ENCODE data around the gene SPSB3.

SPSB3 gene

GRCh38 chr16:1776991-1777374 lies 5.4 kb downstream of the SPSB3 start:
- no peaks in the 10 kb centered on the region for H3K9me2 ChIP-seq (replicated peaks; ENCODE audit: control insufficient read depth, low read length)
- peaks cover 6% of the 10 kb centered on the region; the same call in 1 of the 2 replicates for H3F3A ChIP-seq (ENCODE audit: control insufficient read depth, insufficient read depth)
- no peaks in the 10 kb centered on the region for H3K27me3 ChIP-seq (ENCODE audit: control insufficient read depth, low read length)
- H4K20me1 ChIP-seq (ENCODE audit: control insufficient read depth, insufficient read depth, low read depth, low read length) = no peaks in the 10 kb centered on the region
- peaks cover 46% of the 10 kb centered on the region for H3K79me2 ChIP-seq (ENCODE audit: control insufficient read depth, low read length)
- H3K4me3 ChIP-seq (ENCODE audit: low read length) = no peak overlapping the region
- H3K9me3 ChIP-seq (ENCODE audit: control insufficient read depth, insufficient read depth, low read length) = no peaks in the 10 kb centered on the region
- no peak overlapping the region for H3K27ac ChIP-seq (ENCODE audit: low read depth, low read length)
- TF ChIP-seq EZH2phosphoT487 (IDR thresholded peaks at IDR 0.05; ENCODE audit: borderline replicate concordance, low read length) (no peak), CTCF (IDR thresholded peaks at IDR 0.05; ENCODE audit: low read depth, low read length, poor library complexity, severe bottlenecking) (no peak)
- peaks cover 21% of the 10 kb centered on the region for H3K4me1 ChIP-seq (ENCODE audit: control insufficient read depth, low read length)
- no peak overlapping the region for H3K4me2 ChIP-seq (ENCODE audit: low read length)
- peaks cover 50% of the 10 kb centered on the region for H3K36me3 ChIP-seq (ENCODE audit: control insufficient read depth, low read length)

- no peaks in the 10 kb centered on the region for H3K27me3 ChIP-seq (ENCODE audit: control insufficient read depth, low read length)
- no peaks in the 10 kb centered on the region for H3K9me2 ChIP-seq (replicated peaks; ENCODE audit: control insufficient read depth, low read length)
- H3K9me3 ChIP-seq (ENCODE audit: control insufficient read depth, insufficient read depth, low read length) = no peaks in the 10 kb centered on the region
- TF ChIP-seq CTCF (IDR thresholded peaks at IDR 0.05; ENCODE audit: low read depth, low read length, poor library complexity, severe bottlenecking) (no peak), EZH2phosphoT487 (IDR thresholded peaks at IDR 0.05; ENCODE audit: borderline replicate concordance, low read length) (no peak)
- peaks cover 8% of the 10 kb centered on the region; the same call in 1 of the 2 replicates for H3F3A ChIP-seq (ENCODE audit: control insufficient read depth, insufficient read depth)
- peaks cover 47% of the 10 kb centered on the region for H3K79me2 ChIP-seq (ENCODE audit: control insufficient read depth, low read length)
- no peaks in the 10 kb centered on the region for H4K20me1 ChIP-seq (ENCODE audit: control insufficient read depth, insufficient read depth, low read depth, low read length)
- peaks cover 20% of the 10 kb centered on the region for H3K4me1 ChIP-seq (ENCODE audit: control insufficient read depth, low read length)
- H3K4me2 ChIP-seq (ENCODE audit: low read length) = no peak overlapping the region
- no peak overlapping the region for H3K27ac ChIP-seq (ENCODE audit: low read depth, low read length)
- H3K36me3 ChIP-seq (ENCODE audit: control insufficient read depth, low read length) = peaks cover 54% of the 10 kb centered on the region
- H3K4me3 ChIP-seq (ENCODE audit: low read length) = no peak overlapping the region
These were observed 5.8 kb downstream of the SPSB3 start for GRCh38 chr16:1776672-1776955.

GRCh38 chr16:1775846-1776671 lies 6.3 kb downstream of the SPSB3 start:
- no peak overlapping the region for H3K4me2 ChIP-seq (ENCODE audit: low read length)
- H3K9me2 ChIP-seq (replicated peaks; ENCODE audit: control insufficient read depth, low read length) = no peaks in the 10 kb centered on the region
- H3K27me3 ChIP-seq (ENCODE audit: control insufficient read depth, low read length) = no peaks in the 10 kb centered on the region
- peaks cover 14% of the 10 kb centered on the region for H3K4me1 ChIP-seq (ENCODE audit: control insufficient read depth, low read length)
- TF ChIP-seq EZH2phosphoT487 (IDR thresholded peaks at IDR 0.05; ENCODE audit: borderline replicate concordance, low read length) = no peak
- no peak for TF ChIP-seq CTCF (IDR thresholded peaks at IDR 0.05; ENCODE audit: low read depth, low read length, poor library complexity, severe bottlenecking)
- H3K27ac ChIP-seq (ENCODE audit: low read depth, low read length) = no peak overlapping the region
- H3K4me3 ChIP-seq (ENCODE audit: low read length) = no peak overlapping the region
- H3K9me3 ChIP-seq (ENCODE audit: control insufficient read depth, insufficient read depth, low read length) = no peaks in the 10 kb centered on the region
- H4K20me1 ChIP-seq (ENCODE audit: control insufficient read depth, insufficient read depth, low read depth, low read length) = no peaks in the 10 kb centered on the region
- H3K36me3 ChIP-seq (ENCODE audit: control insufficient read depth, low read length) = peaks cover 56% of the 10 kb centered on the region
- peaks cover 8% of the 10 kb centered on the region; the same call in 1 of the 2 replicates for H3F3A ChIP-seq (ENCODE audit: control insufficient read depth, insufficient read depth)
- peaks cover 46% of the 10 kb centered on the region for H3K79me2 ChIP-seq (ENCODE audit: control insufficient read depth, low read length)

All from DOHH2 (cell line).